ENCODE results near the gene WDR45.

- TF ChIP-seq CTCF (IDR thresholded peaks at IDR 0.05) (no peak), POLR2AphosphoS5 (IDR thresholded peaks at IDR 0.05) (no peak), EP300 (IDR thresholded peaks at IDR 0.05) (no peak), POLR2A (IDR thresholded peaks at IDR 0.05; ENCODE audit: low read depth) (no peak)
These were observed 18.8 kb downstream of the WDR45 start for GRCh38 chrX:49060914-49061313.
